NCI-H2227 treated with DMSO at 0.1 percent for 48 hours (cell line): ENCODE measurements around the gene BCL2L2.

ENCODE experiments used
- DNase-seq: peaks from one replicate; lab custom pipeline; 2025; lab: John Stamatoyannopoulos, UW

Gene BCL2L2

GRCh38 chr14:23299986-23300686 lies 6.5 kb upstream of the BCL2L2 start:
- no peak for DNase-seq

- DNase-seq: no peak
These were observed 5.9 kb upstream of the BCL2L2 start for GRCh38 chr14:23300687-23301223.

GRCh38 chr14:23301288-23301968 lies 5.2 kb upstream of the BCL2L2 start:
- peak; percentile 99 for DNase-seq

GRCh38 chr14:23301969-23302289 lies 4.7 kb upstream of the BCL2L2 start:
- peak; percentile 79 for DNase-seq

GRCh38 chr14:23302290-23303225 lies 4.1 kb upstream of the BCL2L2 start, which contains the start of gene PPP1R3E:
Gene PPP1R3E (minus strand): TSS chr14:23302859. CDS start chr14:23302576, 283 bp downstream.
- DNase-seq: peak; percentile 56

- DNase-seq: no peak
These were observed 505 bp downstream of the BCL2L2 start for GRCh38 chr14:23307146-23307530.

- no peak for DNase-seq
These were observed 1.3 kb downstream of the BCL2L2 start for GRCh38 chr14:23307687-23308644.

- DNase-seq: no peak
These were observed 2.2 kb downstream of the BCL2L2 start for GRCh38 chr14:23308721-23309445.

- DNase-seq: no peak
These were observed 3.9 kb downstream of the BCL2L2 start for GRCh38 chr14:23310546-23310945.

- DNase-seq: no peak
These were observed 9.7 kb downstream of the BCL2L2 start for GRCh38 chr14:23316300-23316699.

GRCh38 chr14:23319746-23320583 lies 13.3 kb downstream of the BCL2L2 start:
- DNase-seq: no peak

- DNase-seq: peak; percentile 99
These were observed 14.2 kb downstream of the BCL2L2 start, which contains the start of gene PABPN1 for GRCh38 chr14:23320584-23321571. Gene PABPN1 (plus strand): TSS chr14:23321457. CDS start chr14:23321470, 13 bp downstream.

GRCh38 chr14:23321572-23322547 lies 15.2 kb downstream of the BCL2L2 start:
- peak; percentile 33 for DNase-seq

- DNase-seq: no peak
These were observed 16.2 kb downstream of the BCL2L2 start for GRCh38 chr14:23322568-23323517.

- no peak for DNase-seq
These were observed 17.3 kb downstream of the BCL2L2 start for GRCh38 chr14:23323838-23324454.
